Measurements from ENCODE around the gene RPS29.

DNA sequence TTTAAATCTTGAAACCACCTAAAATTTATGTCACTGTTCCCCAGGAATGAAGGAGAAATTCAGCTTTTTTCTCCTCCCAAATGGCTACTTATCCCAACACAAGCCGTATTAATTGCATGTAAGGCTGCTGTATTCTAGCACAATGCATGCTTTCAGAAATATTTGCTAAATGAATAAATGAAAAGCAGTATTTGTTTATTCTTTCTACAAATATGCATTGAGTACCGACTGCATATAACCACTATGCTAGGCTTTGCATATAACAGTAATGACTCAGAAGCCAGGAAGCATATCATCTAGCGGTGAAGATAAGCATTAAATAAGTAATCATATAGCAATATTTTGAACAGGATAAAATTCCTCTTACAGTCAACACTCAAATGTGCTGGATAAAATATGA lies 6.8 kb upstream of the RPS29 start:
- TF ChIP-seq, protein P1, sequence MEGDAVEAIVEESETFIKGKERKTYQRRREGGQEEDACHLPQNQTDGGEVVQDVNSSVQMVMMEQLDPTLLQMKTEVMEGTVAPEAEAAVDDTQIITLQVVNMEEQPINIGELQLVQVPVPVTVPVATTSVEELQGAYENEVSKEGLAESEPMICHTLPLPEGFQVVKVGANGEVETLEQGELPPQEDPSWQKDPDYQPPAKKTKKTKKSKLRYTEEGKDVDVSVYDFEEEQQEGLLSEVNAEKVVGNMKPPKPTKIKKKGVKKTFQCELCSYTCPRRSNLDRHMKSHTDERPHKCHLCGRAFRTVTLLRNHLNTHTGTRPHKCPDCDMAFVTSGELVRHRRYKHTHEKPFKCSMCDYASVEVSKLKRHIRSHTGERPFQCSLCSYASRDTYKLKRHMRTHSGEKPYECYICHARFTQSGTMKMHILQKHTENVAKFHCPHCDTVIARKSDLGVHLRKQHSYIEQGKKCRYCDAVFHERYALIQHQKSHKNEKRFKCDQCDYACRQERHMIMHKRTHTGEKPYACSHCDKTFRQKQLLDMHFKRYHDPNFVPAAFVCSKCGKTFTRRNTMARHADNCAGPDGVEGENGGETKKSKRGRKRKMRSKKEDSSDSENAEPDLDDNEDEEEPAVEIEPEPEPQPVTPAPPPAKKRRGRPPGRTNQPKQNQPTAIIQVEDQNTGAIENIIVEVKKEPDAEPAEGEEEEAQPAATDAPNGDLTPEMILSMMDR (IDR thresholded peaks at IDR 0.05) = no peak
- TF ChIP-seq POLR2A (IDR thresholded peaks at IDR 0.05) = no peak
